ENCODE data around the gene GLYR1. TPM values are rescaled to one million over a fixed set of nuclear protein-coding genes. Genes with fewer than 3 reads are reported as not detected.

GLYR1 gene
- total and polyA plus RNA-seq, 9 of the 15 experiments (the other 6 are each of a cell fraction or from before 2014, with no cell fraction given): 6.7 to 99.2 (median 60.2) TPM

DNA sequence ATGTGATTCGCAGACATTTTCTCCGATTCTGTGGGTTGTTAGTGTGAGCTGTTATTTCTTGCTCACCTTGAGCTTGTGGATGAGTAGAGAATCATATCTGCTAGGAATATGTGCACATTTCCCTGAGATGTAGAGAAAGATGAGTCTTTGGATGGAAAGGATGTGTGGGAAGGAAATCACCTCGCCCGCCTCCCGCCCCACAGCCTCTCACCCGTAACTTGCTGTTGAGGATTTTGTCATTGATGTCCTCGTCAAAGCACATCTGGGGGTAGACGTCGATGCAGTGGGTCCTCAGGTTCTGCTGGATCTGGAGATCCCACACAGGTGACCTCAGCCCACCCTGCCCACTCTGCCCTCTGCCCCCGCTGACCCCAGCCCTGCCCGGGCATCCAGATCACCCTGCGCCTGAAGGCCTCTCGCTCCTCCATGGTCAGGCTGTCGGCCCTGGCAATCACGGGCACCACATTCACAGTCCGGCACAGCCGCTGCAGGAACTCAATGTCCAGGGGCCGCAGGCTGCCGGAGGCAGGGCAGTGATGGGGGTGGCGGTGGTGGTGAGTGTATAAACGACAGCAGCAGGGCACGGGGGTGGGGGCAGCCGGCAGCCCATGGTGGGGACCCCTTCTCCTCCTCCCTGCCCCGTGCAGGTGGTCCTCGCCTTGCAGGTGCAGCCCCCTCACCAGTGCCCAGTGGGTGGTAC lies 63.7 kb downstream of the GLYR1 start:
- DNase-seq (ENCODE audit: extremely low read depth in 1 of 4, low spot score in 3 of 4) (no peak), FAIRE-seq (no peak), ATAC-seq (no peak)
- POLR2A ChIA-PET: no interaction called here
- Histone ChIP-seq H3K4me2 (ENCODE audit: insufficient read depth, low read length) (no peak overlapping the region), H3K79me2 (ENCODE audit: control insufficient read depth, insufficient read depth, low read length) (no peaks in the 10 kb centered on the region), H4K20me1 (replicated peaks; ENCODE audit: control insufficient read depth, insufficient read depth, low read length) (no peaks in the 10 kb centered on the region), H3K27ac (ENCODE audit: extremely low read depth, low read depth, low read length) (no peak overlapping the region), H3K9me1 (ENCODE audit: control insufficient read depth, insufficient read depth, low read length) (no peaks in the 10 kb centered on the region), H3K9ac (ENCODE audit: insufficient read depth in 1 of 2, low read depth in 2 of 2, low read length in 2 of 2) (no peak overlapping the region), H2AFZ (ENCODE audit: low read depth, low read length) (no peak overlapping the region), H3K36me3 (ENCODE audit: control insufficient read depth, insufficient read depth, low read length) (no peaks in the 10 kb centered on the region), H3K4me3 (no peak overlapping the region), H3K9me3 (replicated peaks; ENCODE audit: control insufficient read depth, insufficient read depth, low read depth, low read length) (no peaks in the 10 kb centered on the region), H3K4me1 (replicated peaks in 1 of 2; ENCODE audit: control insufficient read depth in 2 of 2, insufficient read depth in 2 of 2, low read length in 2 of 2) (peaks cover 14 to 21% of the 10 kb centered on the region in 2 experiments; a peak in 4 of 5 replicates), H3K27me3 (ENCODE audit: control insufficient read depth in 2 of 2, insufficient read depth in 2 of 2, low read length in 2 of 2) (no peaks in the 10 kb centered on the region)
- TF ChIP-seq SP1 (CRISPR knock-in tag; IDR thresholded peaks at IDR 0.05): no peak
- TF ChIP-seq CBFB (CRISPR knock-in tag; IDR thresholded peaks at IDR 0.05): no peak
- intact Hi-C loops (cut with micrococcal nuclease) (no loop called here), in situ Hi-C loops (cut with MboI) (no loop called here)
- BruUV-seq (replicated peaks): no TSS peak
- 51% methylated on average over 21 of the region's 25 CpGs for WGBS (ENCODE audit: insufficient coverage, low coverage, missing lambda C conversion rate)
- CTCF ChIA-PET (ENCODE audit: low intra/inter-chr PET ratio): no interaction called here

DNA sequence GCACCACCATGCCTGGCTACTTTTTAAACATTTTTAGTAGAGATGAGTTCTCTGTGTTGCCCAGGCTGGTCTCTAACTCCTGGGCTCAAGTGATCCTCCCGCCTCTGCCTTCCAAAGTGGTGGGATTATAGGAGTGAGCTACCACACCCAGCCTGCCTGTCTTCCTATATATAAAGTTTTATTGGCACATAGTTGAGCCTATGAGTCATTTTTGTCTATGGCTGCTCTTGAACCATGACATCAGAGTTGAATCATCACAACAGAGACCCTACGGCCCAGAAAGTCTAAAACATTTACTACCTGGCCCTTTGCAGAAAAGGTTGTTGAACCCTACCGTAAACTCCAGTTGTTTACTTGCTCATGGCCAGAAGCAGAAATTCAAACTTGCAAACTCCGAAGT lies 66.9 kb downstream of the GLYR1 start:
- Histone ChIP-seq H2AFZ (ENCODE audit: low read depth, low read length) (0 out of 2 replicates have a peak overlapping the region, but pooled peaks have one; percentile 14), H3K9ac (ENCODE audit: insufficient read depth in 1 of 2, low read depth in 2 of 2, low read length in 2 of 2) (no peak overlapping the region), H3K36me3 (ENCODE audit: control insufficient read depth, insufficient read depth, low read length) (no peaks in the 10 kb centered on the region), H3K9me1 (ENCODE audit: control insufficient read depth, insufficient read depth, low read length) (no peaks in the 10 kb centered on the region), H3K4me2 (ENCODE audit: insufficient read depth, low read length) (no peak overlapping the region), H3K27ac (ENCODE audit: extremely low read depth, low read depth, low read length) (no peak overlapping the region), H3K27me3 (ENCODE audit: control insufficient read depth in 2 of 2, insufficient read depth in 2 of 2, low read length in 2 of 2) (no peaks in the 10 kb centered on the region), H3K4me1 (replicated peaks in 1 of 2; ENCODE audit: control insufficient read depth in 2 of 2, insufficient read depth in 2 of 2, low read length in 2 of 2) (peaks cover 0 to 12% of the 10 kb centered on the region in 2 experiments; a peak in 3 of 5 replicates), H4K20me1 (replicated peaks; ENCODE audit: control insufficient read depth, insufficient read depth, low read length) (no peaks in the 10 kb centered on the region), H3K9me3 (replicated peaks; ENCODE audit: control insufficient read depth, insufficient read depth, low read depth, low read length) (no peaks in the 10 kb centered on the region), H3K79me2 (ENCODE audit: control insufficient read depth, insufficient read depth, low read length) (no peaks in the 10 kb centered on the region), H3K4me3 (no peak overlapping the region)
- BruUV-seq (replicated peaks): no TSS peak
- 39% methylated on average over 4 of the region's 4 CpGs for WGBS (ENCODE audit: insufficient coverage, low coverage, missing lambda C conversion rate)
- intact Hi-C loops (cut with micrococcal nuclease): no loop called here
- peak; percentile 33; the same call in 1 of the 3 replicates for ATAC-seq
- CTCF ChIA-PET (ENCODE audit: low intra/inter-chr PET ratio): no interaction called here
- FAIRE-seq: no peak
- peak in 1 of 4 experiments; percentile 22 for DNase-seq (ENCODE audit: extremely low read depth in 1 of 4, low spot score in 3 of 4)
- in situ Hi-C loops (cut with MboI): no loop called here
- POLR2A ChIA-PET: interaction anchor here (0.6 kb wide), 1 partner anchor 89 kb away, joined by 3 read pairs; no protein-coding TSS in a partner anchor
- TF ChIP-seq, protein P1, sequence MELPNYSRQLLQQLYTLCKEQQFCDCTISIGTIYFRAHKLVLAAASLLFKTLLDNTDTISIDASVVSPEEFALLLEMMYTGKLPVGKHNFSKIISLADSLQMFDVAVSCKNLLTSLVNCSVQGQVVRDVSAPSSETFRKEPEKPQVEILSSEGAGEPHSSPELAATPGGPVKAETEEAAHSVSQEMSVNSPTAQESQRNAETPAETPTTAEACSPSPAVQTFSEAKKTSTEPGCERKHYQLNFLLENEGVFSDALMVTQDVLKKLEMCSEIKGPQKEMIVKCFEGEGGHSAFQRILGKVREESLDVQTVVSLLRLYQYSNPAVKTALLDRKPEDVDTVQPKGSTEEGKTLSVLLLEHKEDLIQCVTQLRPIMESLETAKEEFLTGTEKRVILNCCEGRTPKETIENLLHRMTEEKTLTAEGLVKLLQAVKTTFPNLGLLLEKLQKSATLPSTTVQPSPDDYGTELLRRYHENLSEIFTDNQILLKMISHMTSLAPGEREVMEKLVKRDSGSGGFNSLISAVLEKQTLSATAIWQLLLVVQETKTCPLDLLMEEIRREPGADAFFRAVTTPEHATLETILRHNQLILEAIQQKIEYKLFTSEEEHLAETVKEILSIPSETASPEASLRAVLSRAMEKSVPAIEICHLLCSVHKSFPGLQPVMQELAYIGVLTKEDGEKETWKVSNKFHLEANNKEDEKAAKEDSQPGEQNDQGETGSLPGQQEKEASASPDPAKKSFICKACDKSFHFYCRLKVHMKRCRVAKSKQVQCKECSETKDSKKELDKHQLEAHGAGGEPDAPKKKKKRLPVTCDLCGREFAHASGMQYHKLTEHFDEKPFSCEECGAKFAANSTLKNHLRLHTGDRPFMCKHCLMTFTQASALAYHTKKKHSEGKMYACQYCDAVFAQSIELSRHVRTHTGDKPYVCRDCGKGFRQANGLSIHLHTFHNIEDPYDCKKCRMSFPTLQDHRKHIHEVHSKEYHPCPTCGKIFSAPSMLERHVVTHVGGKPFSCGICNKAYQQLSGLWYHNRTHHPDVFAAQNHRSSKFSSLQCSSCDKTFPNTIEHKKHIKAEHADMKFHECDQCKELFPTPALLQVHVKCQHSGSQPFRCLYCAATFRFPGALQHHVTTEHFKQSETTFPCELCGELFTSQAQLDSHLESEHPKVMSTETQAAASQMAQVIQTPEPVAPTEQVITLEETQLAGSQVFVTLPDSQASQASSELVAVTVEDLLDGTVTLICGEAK (IDR thresholded peaks at IDR 0.05): peak; percentile 99
- TF ChIP-seq, protein P1 (CRISPR knock-in tag; IDR thresholded peaks at IDR 0.05): peak; percentile 98
- no peak for TF ChIP-seq PML (IDR thresholded peaks at IDR 0.05; ENCODE audit: low read length)

Measured in K562 (cell line).